ENCODE data around the gene JMJD1C. TPM values are rescaled to one million over a fixed set of nuclear protein-coding genes. Genes with fewer than 3 reads are reported as not detected.

JMJD1C gene
- total RNA-seq, 1 experiment from 2014 or later = 139 TPM

- peak overlapping the region; percentile 76 for H3K27ac ChIP-seq (ENCODE audit: low read length)
- H3K9me3 ChIP-seq (ENCODE audit: low read length) = no peaks in the 10 kb centered on the region
- peaks cover 4% of the 10 kb centered on the region; the same call in 1 of the 2 replicates for H3K36me3 ChIP-seq (ENCODE audit: low read depth, low read length)
- peak overlapping the region; percentile 69 for H3K4me3 ChIP-seq (ENCODE audit: low read length)
- DNase-seq (peak; percentile 53), ATAC-seq (no peak)
- H3K79me2 ChIP-seq (ENCODE audit: low read length) = peaks cover 93% of the 10 kb centered on the region
- no peak overlapping the region for H2AFZ ChIP-seq (ENCODE audit: low read length)
- H3K4me1 ChIP-seq (ENCODE audit: insufficient read depth, low read length) = peaks cover 38% of the 10 kb centered on the region
- peak overlapping the region; percentile 80 for H3K4me2 ChIP-seq (ENCODE audit: low read length)
- intact Hi-C loops (cut with micrococcal nuclease) = loop anchor here (2.0 to 10.0 kb wide), 3 partner anchors 321 to 1002 kb away; partner anchors contain the start of gene RTKN2
- H4K20me1 ChIP-seq (ENCODE audit: low read length) = peaks cover 48% of the 10 kb centered on the region
- BruUV-seq (replicated peaks) = no TSS peak
- no peak for TF ChIP-seq CTCF (conservative IDR thresholded peaks at IDR 0.05; ENCODE audit: low read depth, low read length)
- no peak for TF ChIP-seq EZH2phosphoT487 (IDR thresholded peaks at IDR 0.05; ENCODE audit: borderline replicate concordance, low read length)
- no peak for TF ChIP-seq EZH2 (IDR thresholded peaks at IDR 0.05; ENCODE audit: low read length, unreplicated experiment)
- H3K9me2 ChIP-seq (replicated peaks; ENCODE audit: low read length) = no peaks in the 10 kb centered on the region
- CTCF ChIA-PET = interaction anchor here (3.6 kb wide), 1 partner anchor 363 kb away, joined by 14 read pairs; no protein-coding TSS in a partner anchor
- peak overlapping the region; percentile 73 for H3K9ac ChIP-seq (ENCODE audit: low read length)
- POLR2A ChIA-PET (ENCODE audit: unreplicated experiment) = interaction anchor here (0.6 to 2.6 kb wide), 5 partner anchors 66 to 287 kb away, joined by 3 to 14 read pairs (median 5); no protein-coding TSS in a partner anchor
- H3F3A ChIP-seq (ENCODE audit: low read length, unreplicated experiment) = peaks cover 42% of the 10 kb centered on the region
- no peaks in the 10 kb centered on the region for H3K27me3 ChIP-seq (ENCODE audit: low read length)
Observed at GRCh38 chr10:63266391-63267316, 199.1 kb downstream of the JMJD1C start.

- Histone ChIP-seq H3K4me3 (ENCODE audit: low read length) (peak overlapping the region; percentile 69), H3K79me2 (ENCODE audit: low read length) (peaks cover 95% of the 10 kb centered on the region), H3K9me3 (ENCODE audit: low read length) (no peaks in the 10 kb centered on the region), H3F3A (ENCODE audit: low read length, unreplicated experiment) (peaks cover 42% of the 10 kb centered on the region), H3K9me2 (replicated peaks; ENCODE audit: low read length) (no peaks in the 10 kb centered on the region), H3K4me2 (ENCODE audit: low read length) (peak overlapping the region; percentile 80), H3K4me1 (ENCODE audit: insufficient read depth, low read length) (peaks cover 46% of the 10 kb centered on the region), H3K36me3 (ENCODE audit: low read depth, low read length) (peaks cover 13% of the 10 kb centered on the region), H3K9ac (ENCODE audit: low read length) (peak overlapping the region; percentile 73), H3K27ac (ENCODE audit: low read length) (peak overlapping the region; percentile 76), H3K27me3 (ENCODE audit: low read length) (no peaks in the 10 kb centered on the region), H4K20me1 (ENCODE audit: low read length) (peaks cover 48% of the 10 kb centered on the region), H2AFZ (ENCODE audit: low read length) (no peak overlapping the region)
- DNase-seq (no peak), ATAC-seq (no peak)
- intact Hi-C loops (cut with micrococcal nuclease) = loop anchor here (2.0 to 10.0 kb wide), 3 partner anchors 322 to 1001 kb away; partner anchors contain the start of gene RTKN2
- CTCF ChIA-PET = interaction anchor here (0.6 kb wide), 1 partner anchor 19 kb away, joined by 5 read pairs; no protein-coding TSS in a partner anchor
- BruUV-seq (replicated peaks) = no TSS peak
- no peak for TF ChIP-seq EZH2 (IDR thresholded peaks at IDR 0.05; ENCODE audit: low read length, unreplicated experiment)
- no peak for TF ChIP-seq EZH2phosphoT487 (IDR thresholded peaks at IDR 0.05; ENCODE audit: borderline replicate concordance, low read length)
- no peak; the same call in 1 of the 2 replicates for TF ChIP-seq CTCF (conservative IDR thresholded peaks at IDR 0.05; ENCODE audit: low read depth, low read length)
- POLR2A ChIA-PET (ENCODE audit: unreplicated experiment) = interaction anchor here (0.6 kb wide), 1 partner anchor 10 kb away, joined by 5 read pairs; no protein-coding TSS in a partner anchor
Observed at GRCh38 chr10:63265683-63266235, 200.0 kb downstream of the JMJD1C start.

Measured in PC-3 (cell line).